HG03064 (cell line): Measurements from ENCODE around the gene AGFG2.
A peak's percentile ranks its signal among the peaks of the same experiment; 100 is the strongest.
"Not testable (repeated sequence)": the region's sequence is repeated elsewhere in the genome, so short reads cannot be mapped to it uniquely, and the experiment has no call there.

Experiments
- ATAC-seq: cut with Tn5 transposase; IDR thresholded peaks from one replicate; pipeline ENCODE4 v1.9.1; 2021; ENCODE audit warnings: low read depth; ENCODE audit not compliant: unreplicated experiment

AGFG2 gene

GRCh38 chr7:100520138-100520537, 18.9 kb upstream of the AGFG2 start:
- ATAC-seq = no peak

- no peak for ATAC-seq
Observed at GRCh38 chr7:100521076-100521475, 17.9 kb upstream of the AGFG2 start.

GRCh38 chr7:100521909-100522593, 17.0 kb upstream of the AGFG2 start:
- not testable (repeated sequence) for ATAC-seq

- not testable (repeated sequence) for ATAC-seq
Observed at GRCh38 chr7:100523192-100523591, 15.8 kb upstream of the AGFG2 start.

- not testable (repeated sequence) for ATAC-seq
Observed at GRCh38 chr7:100528108-100528866, 10.7 kb upstream of the AGFG2 start.

- no peak for ATAC-seq
Observed at GRCh38 chr7:100532165-100533022, 6.6 kb upstream of the AGFG2 start.

GRCh38 chr7:100535982-100536381, 3.0 kb upstream of the AGFG2 start:
- ATAC-seq = not testable (repeated sequence)

GRCh38 chr7:100536695-100537094, 2.3 kb upstream of the AGFG2 start:
- not testable (repeated sequence) for ATAC-seq

GRCh38 chr7:100538348-100538653, 702 bp upstream of the AGFG2 start:
- peak; percentile 4 for ATAC-seq

GRCh38 chr7:100539436-100540006, 518 bp downstream of the AGFG2 start:
- peak; percentile 10 for ATAC-seq

- ATAC-seq = no peak
Observed at GRCh38 chr7:100540073-100540723, 1.2 kb downstream of the AGFG2 start.

GRCh38 chr7:100541309-100541708, 2.3 kb downstream of the AGFG2 start:
- ATAC-seq = not testable (repeated sequence)

- ATAC-seq = no peak
Observed at GRCh38 chr7:100543586-100543985, 4.6 kb downstream of the AGFG2 start.

GRCh38 chr7:100544386-100544785, 5.4 kb downstream of the AGFG2 start:
- no peak for ATAC-seq

GRCh38 chr7:100544967-100545359, 6.0 kb downstream of the AGFG2 start:
- ATAC-seq = no peak

- peak; percentile 45 for ATAC-seq
Observed at GRCh38 chr7:100545360-100546128, 6.5 kb downstream of the AGFG2 start.

- no peak for ATAC-seq
Observed at GRCh38 chr7:100546129-100546925, 7.3 kb downstream of the AGFG2 start.

GRCh38 chr7:100546926-100547800, 8.2 kb downstream of the AGFG2 start:
- ATAC-seq = no peak
